Left renal pelvis (tissue), 4 donors: ENCODE data around the gene PHACTR1. TPM values are rescaled to one million over a fixed set of nuclear protein-coding genes. Genes with fewer than 3 reads are reported as not detected.

Source experiments
- DNase-seq, 4 donors: peaks; one replicate each; pipeline ENCODE4 v3.0.0-alpha.2; 2013; ENCODE audit warnings: low read depth in 4 of 4, low spot score in 3 of 4
- polyA plus RNA-seq, 4 donors: library from polyadenylated mRNA; unstranded; fragments of 120-200 nt; gene quantifications; one replicate each; pipeline ENCODE4 v1.2.1, GENCODE V29; 2013; ENCODE audit not compliant: insufficient read length in 4 of 4

Gene PHACTR1
- polyA plus RNA-seq, 4 donors: 2.4 to 19.1 (median 16.0) TPM

GRCh38 chr6:12973386-12973785, 256.8 kb downstream of the PHACTR1 start:
- no peak for DNase-seq

DNA sequence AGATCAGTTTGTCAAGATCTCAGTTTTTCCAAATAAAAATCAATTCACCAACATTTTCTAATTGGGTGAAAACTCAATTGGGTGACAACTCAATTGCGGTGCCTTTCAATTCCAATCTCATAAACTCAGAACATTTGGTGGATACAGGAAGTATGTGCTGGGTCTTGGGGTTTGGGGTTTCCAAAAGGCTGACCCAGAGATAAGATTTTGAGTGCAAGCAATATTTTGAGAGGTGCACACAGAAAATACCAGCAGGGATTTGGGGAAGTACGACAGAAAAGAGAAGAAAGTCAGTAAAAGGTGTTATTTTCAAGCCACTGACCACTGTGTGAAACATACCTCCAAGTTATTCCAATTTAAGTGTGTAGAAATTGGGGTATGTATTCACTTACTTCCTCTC, 258.0 kb downstream of the PHACTR1 start:
- no peak for DNase-seq

DNA sequence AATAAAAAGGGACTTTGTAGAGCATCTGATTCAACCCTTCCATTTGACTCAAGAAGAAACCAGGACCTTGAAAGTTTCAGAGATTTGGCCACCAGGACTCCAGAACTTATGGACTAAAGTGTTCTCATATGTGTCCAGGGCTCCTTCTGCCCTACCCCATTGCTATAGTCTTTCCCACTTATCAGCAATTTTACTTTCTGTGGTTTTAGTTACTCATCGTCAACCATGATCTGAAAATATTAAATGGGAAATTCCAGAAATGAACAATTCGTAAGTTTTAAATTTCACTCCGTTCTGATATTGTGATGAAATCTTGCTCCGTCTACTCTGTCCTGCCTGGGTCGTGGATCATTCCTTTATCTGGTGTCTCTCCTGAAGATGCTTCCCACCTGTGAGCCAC, 259.8 kb downstream of the PHACTR1 start:
- no peak for DNase-seq

DNA sequence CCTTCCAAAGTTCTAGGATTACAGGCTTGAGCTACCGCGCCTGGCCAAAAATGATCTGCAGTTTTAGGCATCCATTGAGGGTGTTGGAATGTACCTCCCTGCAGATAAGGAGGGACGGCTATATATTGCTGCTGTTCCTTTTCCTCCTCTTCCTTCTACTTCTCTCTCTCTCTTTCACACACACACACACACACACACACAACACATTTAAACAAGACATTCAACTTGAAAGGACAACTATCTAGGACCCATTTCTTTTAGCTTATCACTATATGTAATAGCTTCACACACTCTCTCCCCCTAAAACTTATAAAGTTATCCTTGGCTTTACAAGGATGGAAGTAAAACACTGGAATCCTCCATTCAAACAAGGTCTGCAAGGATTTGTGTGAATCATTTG, 260.6 kb downstream of the PHACTR1 start:
- DNase-seq: no peak

DNA sequence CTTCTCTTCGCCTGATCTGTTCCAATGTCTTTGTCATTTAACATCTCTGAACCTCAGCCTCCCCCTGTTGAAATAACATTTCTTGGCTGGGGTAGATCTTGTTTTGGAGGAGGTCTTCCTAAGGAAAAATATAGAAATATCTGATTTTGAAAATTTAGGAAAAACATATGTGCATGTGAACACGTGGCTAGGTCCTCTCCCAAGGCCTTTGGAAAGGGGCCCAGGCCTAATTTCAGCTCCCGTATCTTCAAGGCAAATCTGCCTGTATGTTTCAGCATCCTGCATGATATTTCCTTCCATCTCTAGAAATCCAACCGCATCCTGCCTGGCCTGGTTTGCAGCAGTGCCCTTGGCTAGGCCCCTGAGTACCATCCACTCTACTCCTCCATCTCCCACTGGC, 261.2 kb downstream of the PHACTR1 start:
- DNase-seq: no peak

- DNase-seq: no peak
Measured at GRCh38 chr6:12980741-12981140, 264.2 kb downstream of the PHACTR1 start.

- DNase-seq: no peak
Measured at GRCh38 chr6:12984776-12985175, 268.2 kb downstream of the PHACTR1 start.

DNA sequence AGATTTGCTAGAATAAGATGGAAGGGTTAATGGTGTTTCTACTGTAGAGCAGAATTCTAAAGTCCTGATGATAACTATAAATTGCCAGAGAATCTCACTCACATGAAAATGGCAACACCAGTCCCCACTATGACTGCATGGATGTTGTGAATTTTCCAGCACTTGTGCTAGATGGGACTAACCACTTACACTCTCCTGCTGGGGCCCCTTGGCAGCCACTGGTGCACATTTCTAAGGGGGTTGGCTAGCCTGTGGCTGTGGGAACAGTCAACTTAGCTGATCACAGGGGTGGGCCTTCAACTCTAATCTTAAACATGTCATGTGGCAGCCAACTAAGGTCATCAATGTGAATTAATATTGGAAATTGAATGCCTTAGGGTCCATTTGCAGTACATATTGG, 271.2 kb downstream of the PHACTR1 start:
- no peak for DNase-seq

GRCh38 chr6:12990162-12990561, 273.6 kb downstream of the PHACTR1 start:
- no peak for DNase-seq

- no peak for DNase-seq
Measured at GRCh38 chr6:12991435-12991834, 274.9 kb downstream of the PHACTR1 start.

- DNase-seq: no peak
Measured at GRCh38 chr6:12992770-12993169, 276.2 kb downstream of the PHACTR1 start.

DNA sequence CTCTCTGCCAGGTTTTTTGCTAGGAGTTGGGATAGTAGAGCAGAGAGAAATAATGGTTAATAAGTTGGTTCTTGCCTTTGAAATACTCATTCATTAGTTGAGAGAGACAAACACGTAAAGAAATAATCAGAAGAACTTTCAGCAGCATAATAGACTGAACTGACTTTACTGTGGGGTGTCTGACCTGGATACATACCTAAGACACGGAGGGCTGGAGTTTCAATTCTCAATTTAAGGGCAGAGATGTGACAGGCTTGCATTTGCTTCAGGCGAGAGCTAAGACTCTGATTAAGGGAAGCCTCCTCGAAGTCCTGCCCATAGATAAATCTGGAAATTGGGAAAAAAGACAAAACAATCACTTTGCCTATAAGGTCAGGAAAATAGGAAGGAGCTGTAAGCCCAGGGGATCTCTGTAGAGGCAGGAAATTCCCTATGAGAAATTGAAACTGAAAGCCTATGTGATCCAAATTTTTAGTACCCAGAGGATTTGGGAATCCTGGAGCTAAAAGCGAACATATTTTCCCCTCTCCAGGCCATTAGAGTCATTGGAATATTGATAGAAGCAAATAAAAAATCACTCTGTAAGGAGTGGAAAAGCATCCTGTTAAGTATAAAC, 276.8 kb downstream of the PHACTR1 start:
- no peak for DNase-seq

DNA sequence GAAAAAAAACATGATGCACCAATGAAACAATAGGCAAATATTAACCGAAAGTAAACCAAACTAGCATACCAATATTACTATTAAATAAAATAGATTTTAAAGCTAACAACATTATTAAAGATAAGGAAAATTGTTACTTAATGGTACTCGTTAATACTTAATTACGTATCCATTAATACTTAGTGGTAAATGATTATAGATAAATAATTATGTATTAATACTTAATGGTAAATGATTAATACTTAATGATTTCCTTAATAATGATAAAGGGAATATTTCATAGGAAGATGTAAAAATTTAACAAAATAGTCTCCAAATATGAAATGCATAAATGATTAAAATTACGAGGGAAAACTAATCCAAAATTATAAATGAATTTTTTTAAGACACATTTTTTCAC, 278.9 kb downstream of the PHACTR1 start:
- DNase-seq: no peak

- DNase-seq: no peak
Measured at GRCh38 chr6:13000537-13000936, 284.0 kb downstream of the PHACTR1 start.

- no peak for DNase-seq
Measured at GRCh38 chr6:13001927-13002326, 285.4 kb downstream of the PHACTR1 start.

GRCh38 chr6:13004601-13005000, 288.0 kb downstream of the PHACTR1 start:
- no peak for DNase-seq

GRCh38 chr6:13005994-13006393, 289.4 kb downstream of the PHACTR1 start:
- DNase-seq: no peak

DNA sequence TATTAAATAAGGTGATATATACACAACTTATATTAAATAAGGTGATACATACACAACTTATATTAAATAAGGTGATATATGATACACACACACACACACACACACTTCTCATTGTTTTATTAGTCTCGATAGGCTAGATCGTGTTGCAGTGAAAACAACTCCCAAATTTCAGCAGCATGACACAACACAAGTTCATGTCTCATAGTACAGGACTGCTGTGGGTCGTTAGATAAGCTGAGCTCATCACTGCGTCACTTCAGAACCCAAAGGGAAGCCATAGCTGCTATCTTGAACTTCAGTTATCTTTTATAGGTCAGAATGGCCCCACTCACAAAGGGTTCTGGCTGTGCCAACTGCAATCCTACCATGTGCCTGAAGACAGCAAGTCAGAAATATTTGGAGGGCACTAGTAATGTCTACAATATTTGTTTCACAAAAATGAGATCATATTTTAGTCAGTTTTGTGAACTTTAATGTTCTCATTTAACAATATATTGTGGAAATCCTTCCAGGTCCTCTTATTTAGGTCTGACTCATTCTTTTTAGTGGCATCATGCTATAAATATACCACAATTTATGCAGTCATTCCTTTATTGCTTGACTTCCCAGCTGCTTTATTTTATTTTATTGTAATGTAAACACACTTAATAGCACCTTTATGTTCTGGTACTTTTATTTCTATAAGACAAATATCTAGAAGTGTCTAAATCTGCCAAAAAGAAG, 290.2 kb downstream of the PHACTR1 start:
- no peak for DNase-seq

- no peak for DNase-seq
Measured at GRCh38 chr6:13007744-13008143, 291.2 kb downstream of the PHACTR1 start.

DNA sequence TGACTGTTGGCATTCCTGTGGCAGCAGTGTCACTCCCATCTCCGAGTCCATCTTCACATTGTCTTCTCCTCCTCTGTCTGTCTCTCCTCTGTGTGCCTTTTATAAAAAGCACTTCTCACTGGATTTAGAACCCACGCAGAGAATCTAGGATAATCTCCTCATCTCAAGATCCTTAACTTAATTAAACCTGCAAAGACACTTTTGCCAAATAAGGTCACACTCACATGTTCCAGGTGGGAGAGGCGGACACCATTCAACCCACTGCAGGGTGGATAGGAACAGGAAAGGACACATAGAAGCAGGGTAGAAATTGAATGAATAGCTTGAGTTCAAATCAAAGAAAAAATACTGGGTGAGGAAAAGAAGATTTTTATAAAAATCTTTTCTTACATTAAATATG, 292.5 kb downstream of the PHACTR1 start:
- DNase-seq: no peak

DNA sequence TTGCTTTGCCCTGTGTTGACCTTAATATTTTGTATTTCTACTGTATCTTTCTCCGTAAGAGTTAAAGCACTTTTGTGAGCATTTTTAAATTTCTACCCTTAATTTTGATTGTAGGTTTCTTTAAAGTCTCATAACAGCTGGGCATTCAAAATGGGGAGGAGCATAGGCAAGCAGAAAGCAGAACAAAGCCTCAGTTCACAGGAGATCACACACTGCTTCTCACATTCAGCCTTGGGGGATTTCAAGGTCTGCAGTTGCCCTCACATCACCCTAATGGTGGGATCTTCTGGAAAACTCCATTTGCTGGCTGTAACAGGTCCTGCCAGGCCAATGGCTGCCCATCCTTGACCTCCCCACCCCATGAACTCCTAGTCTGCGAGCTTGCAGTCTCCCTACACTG, 292.9 kb downstream of the PHACTR1 start:
- DNase-seq: no peak

DNA sequence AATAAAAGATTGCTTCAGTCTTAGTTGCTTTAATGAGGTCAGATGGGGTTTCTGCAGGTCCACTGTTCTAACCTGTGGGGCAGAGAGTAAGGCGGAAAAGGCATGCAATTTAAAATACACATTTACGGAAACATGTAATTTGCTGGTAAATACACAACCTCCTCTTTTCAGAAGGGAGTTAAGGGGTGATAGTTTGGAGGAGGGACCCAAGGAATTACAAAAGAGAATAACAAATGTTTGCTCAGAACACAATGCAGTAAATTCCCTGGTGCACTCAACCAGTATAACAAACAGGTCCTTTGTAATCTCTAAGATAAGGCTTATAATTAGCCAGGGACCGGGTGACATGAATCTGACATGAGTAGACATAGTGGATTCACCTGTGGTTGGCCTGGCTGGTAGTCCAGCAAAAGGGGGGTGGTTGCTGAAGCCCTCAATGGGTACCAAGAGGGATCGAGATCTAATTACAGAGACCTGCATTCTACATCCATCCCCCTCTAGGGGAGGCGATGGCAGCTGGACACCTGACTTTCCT, 295.1 kb downstream of the PHACTR1 start:
- no peak for DNase-seq
